ENCODE results near the gene RBM15.

RBM15 gene

DNA sequence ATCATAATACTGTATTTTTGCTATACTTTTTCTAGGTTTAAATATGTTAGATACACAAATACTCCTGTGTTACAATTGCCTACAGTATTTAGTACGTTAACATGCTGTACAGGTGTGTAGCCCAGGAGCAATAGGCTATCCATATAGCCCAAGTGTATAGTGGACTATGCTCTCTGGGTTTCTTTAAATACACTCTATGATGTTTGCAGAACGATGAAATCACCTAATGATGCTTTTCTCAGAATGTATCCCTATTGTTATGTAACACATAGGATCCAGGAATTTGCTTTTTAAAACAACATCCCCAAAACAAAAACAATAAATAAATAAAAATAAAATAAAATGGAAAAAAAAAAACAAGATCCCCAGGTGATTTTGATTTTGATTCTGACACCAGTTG is 18.1 kb upstream of the RBM15 start:
- no peak for DNase-seq (ENCODE audit: low read depth)

DNA sequence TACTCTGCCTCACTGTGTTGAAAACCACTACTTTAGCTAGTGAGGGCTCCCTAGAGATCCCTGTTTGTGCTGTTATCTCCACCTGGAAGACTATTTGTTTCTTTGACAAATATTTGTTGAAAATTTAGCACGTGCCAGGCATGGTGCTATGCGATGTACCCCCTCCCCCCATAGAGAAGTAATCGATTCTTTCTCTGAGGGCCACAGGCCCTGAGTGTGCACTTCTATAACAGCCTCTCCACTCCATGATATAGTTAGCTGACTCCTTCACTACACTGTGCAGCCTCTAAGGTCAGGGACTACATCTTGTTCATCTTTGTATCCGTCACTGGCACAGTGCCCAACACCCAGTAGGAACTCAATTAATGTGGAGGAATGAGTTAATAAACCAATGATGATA is 17.3 kb upstream of the RBM15 start:
- DNase-seq (ENCODE audit: low read depth) = no peak

DNA sequence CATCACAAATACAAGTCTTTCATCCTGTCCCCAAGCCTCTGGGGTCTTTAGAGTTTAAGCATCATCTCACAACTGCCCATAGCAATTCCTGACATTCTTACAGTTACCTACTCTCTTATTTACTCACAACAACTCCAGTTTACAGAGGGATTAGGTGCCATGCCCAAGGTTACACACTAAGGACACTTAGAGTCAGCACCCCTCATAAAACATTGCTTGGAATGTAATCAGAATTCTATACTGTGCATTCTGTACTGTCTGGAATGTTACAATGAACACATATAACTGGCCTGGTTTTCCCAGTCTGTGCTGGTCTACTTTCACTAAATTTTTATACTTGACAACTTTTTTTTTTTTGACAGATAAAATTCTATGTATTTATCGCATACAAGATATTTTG is 14.5 kb upstream of the RBM15 start:
- no peak for DNase-seq (ENCODE audit: low read depth)

DNA sequence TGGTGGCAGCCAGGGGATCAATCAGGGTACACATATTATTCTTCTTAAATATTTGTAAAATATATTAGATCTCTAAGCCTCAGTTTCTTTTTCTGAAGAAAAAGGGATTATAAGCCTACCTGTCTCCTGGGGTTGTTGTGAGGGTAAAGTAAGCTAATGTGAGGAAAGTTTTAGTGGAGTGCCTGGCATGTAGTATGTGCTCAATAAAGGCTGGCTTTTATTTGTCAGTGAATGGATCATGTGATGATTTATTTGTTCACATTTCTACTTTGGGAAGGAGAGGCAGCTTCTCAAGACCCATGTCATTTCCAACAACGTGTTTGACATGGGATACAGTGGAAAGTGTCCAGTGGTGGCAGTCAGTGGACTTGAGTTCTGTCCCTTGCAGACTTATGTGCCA is 12.4 kb upstream of the RBM15 start:
- DNase-seq (ENCODE audit: low read depth) = no peak

DNA sequence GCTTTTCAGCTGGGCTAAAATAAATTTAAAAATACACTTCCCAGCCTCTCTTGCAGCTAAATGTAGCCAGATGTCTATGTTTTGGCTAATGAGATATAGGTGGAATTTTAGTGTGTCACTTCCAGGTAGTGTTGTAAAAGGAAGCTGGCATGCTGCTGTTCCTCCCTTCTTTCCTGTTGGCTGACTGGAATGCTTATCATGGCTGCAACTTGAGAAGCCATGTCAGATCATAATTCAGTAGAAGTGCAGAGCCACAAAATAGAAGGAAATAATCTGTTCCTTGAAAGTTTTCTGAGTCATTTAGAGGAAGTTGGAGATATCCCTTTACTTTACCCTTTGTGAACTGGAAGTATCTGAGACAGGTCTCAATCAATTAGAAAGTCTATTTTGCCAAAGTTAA is 10.9 kb upstream of the RBM15 start:
- DNase-seq (ENCODE audit: low read depth) = no peak

DNA sequence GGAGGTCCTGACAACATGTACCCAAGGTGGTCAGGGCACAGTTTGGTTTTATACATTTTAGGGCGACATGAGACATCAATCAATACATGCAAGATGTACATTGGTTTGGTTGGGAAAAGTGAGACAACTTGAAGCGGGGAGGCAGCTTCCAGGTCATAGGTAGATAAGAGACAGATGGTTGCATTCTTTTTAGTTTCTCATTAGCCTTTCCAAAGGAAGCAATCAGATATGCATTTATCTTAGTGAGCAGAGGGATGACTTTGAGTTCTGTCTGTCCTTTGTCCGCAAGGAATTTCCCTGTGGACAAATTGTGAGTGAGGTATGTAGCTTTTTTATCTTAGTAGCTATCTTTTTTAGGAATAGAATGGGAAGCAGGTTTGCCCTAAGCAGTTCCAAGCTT is 10.5 kb upstream of the RBM15 start:
- DNase-seq (ENCODE audit: low read depth) = no peak

DNA sequence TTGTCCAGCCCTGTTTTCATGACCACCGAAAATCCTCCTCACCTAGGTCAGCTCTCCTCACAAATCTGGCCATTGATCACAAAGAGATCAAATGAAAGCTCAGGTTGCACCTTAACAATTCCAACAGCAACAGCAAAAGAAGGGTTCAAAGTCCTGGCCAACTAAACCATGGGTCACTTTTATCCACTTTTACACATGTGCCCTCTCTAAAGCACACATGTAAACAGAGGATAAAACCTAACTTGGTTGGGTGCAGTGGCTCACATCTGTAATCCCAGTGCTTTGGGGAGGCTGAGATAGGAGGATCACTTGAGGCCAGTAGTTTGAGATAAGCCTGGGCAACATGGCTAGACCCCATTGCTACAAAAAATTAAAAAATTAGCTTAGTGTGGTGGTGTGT is 3.9 kb upstream of the RBM15 start:
- DNase-seq (ENCODE audit: low read depth) = no peak

DNA sequence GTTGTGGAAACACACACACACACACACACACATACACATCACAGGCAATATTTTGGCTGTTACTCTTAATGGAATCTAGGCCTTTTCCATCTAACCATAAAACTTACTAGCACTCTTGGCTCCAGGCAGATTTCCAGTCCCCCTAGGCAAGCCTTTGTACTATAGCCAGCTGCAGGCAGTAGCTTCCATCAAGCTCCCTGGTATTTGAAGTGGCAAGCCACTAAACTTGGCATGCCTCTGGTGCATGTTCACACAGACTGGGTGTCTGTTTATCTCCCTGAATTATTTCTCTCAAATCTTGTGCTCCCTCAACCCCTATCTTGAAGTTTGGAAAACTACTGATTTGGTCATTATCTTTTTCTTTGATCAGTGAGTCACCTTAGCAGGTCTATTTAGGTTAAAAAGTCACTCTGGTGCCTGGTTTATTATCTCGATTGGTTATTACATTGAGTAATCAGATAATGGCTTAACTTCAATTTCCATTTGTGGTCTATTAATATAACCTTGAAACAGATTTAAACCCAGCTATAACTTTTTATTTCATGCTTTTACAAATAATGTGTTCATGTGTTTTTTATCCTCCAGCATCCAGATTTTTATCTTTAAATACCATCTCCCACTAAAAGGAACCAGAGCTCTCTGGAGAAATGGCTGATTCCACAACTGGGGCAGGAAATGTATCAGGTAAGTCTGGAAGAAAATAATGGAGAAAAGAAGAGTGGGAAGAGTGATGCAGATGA is 2.7 kb upstream of the RBM15 start:
- no peak for DNase-seq (ENCODE audit: low read depth)

DNA sequence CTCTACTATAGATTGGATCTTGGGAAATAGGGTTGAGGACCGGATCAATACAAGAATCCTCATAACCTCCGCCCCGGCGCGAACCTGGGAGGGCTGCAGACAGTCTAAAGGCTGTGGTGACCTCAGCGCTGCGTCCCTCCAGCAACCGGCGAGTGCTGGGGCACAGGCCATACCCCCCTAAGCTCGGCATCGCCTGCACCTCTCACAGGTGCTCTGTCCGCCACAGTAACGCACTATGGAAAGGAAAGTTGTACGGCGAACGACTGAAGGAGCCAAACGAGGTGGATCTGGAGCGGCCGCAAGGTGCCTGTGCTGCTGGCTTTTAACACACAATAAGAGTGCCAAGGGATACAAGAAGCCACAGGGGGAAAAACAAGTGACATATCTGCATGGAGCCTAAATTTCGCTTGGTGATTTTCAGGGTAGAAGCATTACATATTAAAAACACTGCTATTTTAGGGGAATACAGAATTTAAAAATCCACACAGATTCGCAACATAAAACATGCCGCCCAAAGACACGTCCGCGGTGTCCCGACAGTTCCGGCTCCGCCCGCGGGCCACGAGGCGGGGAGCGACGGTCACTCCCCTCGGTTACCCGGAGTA is 1.4 kb upstream of the RBM15 start:
- DNase-seq (ENCODE audit: low read depth) = no peak

DNA sequence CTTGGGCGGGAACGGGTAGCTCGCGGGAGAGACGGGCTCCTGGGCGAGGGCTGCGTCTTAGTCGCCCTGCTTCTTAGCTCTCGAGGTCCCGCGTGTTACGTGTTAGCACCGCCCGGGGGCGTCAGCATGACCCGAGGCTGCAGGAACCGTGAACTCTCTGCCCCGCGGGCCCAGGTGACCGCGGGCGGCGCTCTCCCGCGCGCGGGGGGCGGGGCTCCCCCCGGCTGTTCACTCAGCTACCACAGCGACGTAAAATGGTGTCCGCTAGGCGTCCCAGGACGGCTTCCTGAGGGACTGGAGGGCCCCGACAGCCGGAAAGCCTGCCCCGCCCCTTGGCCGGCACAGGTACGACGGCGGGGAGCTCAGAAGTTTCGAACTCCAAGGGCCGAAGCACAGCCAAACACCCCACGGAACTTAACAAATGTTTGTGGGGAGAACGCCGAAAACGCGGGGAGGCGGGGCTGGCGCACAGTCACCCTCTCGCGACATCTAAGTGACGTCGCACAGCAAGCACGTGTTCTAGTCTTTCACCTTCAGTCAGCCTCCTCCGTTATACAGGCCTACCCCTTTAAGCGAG is 780 bp upstream of the RBM15 start:
- DNase-seq (ENCODE audit: low read depth) = peak; percentile 92

DNA sequence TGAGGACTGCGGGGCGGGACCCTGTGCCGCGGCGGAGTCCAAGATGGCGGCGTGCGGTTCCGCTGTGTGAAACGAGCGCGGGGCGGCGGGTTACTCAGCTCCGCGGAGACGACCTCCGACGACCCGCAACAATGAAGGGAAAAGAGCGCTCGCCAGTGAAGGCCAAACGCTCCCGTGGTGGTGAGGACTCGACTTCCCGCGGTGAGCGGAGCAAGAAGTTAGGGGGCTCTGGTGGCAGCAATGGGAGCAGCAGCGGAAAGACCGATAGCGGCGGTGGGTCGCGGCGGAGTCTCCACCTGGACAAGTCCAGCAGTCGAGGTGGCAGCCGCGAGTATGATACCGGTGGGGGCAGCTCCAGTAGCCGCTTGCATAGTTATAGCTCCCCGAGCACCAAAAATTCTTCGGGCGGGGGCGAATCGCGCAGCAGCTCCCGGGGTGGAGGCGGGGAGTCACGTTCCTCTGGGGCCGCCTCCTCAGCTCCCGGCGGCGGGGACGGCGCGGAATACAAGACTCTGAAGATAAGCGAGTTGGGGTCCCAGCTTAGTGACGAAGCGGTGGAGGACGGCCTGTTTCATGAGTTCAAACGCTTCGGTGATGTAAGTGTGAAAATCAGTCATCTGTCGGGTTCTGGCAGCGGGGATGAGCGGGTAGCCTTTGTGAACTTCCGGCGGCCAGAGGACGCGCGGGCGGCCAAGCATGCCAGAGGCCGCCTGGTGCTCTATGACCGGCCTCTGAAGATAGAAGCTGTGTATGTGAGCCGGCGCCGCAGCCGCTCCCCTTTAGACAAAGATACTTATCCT is 430 bp downstream of the RBM15 start:
- DNase-seq (ENCODE audit: low read depth) = peak; percentile 43

DNA sequence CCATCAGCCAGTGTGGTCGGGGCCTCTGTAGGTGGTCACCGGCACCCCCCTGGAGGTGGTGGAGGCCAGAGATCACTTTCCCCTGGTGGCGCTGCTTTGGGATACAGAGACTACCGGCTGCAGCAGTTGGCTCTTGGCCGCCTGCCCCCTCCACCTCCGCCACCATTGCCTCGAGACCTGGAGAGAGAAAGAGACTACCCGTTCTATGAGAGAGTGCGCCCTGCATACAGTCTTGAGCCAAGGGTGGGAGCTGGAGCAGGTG is 961 bp downstream of the RBM15 start:
- DNase-seq (ENCODE audit: low read depth) = no peak

DNA sequence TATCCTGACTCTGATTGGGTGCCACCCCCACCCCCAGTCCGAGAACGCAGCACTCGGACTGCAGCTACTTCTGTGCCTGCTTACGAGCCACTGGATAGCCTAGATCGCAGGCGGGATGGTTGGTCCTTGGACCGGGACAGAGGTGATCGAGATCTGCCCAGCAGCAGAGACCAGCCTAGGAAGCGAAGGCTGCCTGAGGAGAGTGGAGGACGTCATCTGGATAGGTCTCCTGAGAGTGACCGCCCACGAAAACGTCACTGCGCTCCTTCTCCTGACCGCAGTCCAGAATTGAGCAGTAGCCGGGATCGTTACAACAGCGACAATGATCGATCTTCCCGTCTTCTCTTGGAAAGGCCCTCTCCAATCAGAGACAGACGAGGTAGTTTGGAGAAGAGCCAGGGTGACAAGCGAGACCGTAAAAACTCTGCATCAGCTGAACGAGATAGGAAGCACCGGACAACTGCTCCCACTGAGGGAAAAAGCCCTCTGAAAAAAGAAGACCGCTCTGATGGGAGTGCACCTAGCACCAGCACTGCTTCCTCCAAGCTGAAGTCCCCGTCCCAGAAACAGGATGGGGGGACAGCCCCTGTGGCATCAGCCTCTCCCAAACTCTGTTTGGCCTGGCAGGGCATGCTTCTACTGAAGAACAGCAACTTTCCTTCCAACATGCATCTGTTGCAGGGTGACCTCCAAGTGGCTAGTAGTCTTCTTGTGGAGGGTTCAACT is 2.1 kb downstream of the RBM15 start:
- no peak for DNase-seq (ENCODE audit: low read depth)

DNA sequence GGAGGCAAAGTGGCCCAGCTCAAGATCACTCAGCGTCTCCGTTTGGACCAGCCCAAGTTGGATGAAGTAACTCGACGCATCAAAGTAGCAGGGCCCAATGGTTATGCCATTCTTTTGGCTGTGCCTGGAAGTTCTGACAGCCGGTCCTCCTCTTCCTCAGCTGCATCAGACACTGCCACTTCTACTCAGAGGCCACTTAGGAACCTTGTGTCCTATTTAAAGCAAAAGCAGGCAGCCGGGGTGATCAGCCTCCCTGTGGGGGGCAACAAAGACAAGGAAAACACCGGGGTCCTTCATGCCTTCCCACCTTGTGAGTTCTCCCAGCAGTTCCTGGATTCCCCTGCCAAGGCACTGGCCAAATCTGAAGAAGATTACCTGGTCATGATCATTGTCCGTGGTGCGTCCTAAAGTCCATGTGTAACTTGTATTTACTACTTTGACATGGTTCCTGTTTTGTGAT is 2.7 kb downstream of the RBM15 start:
- DNase-seq (ENCODE audit: low read depth) = no peak

DNA sequence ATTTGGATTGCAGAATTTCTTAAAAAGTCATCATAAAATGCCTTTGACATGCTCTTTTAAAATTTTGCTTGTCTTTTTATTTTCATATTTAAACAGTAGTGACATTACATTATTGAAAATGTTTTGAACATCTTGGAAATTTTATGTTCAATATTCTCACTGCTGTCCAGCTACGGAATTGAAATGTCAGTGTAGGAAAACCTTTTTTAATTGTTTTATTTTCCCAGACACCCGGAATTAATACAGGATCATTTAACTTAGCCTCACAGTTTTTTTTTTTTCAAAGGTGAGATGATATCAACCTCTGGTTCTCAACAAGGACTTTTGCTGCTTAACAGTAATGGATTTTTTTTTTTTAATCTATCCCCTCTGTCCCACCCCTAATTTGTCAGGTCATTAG is 4.1 kb downstream of the RBM15 start:
- no peak for DNase-seq (ENCODE audit: low read depth)

DNA sequence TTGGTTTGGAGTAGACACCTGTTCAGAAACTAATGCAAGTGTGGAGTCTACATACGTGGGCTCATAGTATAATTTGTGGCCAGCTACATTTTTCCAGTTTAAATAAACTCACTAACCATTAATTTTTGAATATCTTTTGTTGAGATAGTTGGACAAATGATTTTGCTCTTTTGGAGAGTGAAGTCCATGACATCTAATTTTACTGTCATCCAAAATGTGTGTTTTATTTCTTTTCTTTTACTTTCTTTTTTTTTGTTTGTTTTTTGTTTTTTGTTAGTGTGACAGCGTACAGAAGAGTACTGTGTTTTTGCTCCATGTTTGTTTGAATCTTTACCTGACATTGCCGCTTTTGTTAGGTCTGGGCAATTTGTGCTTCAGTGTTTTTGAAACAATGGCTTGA is 5.0 kb downstream of the RBM15 start:
- DNase-seq (ENCODE audit: low read depth) = no peak

DNA sequence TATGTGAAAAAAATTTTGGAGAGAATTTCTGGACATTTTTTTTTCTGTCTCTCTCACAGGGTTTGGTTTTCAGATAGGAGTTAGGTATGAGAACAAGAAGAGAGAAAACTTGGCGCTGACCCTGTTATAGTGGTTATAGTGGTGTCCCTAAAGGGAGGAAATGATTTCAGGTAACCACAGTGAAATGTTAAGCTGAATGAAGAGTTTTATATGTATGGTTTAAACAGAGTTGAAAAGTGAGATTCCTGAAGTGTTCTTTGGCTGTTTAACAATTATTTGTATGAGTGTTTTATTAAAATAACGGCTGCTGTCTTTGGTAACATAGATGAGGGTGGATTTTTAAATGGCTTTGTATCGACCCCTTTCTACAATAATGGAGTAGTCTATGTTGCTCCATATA is 6.3 kb downstream of the RBM15 start:
- no peak for DNase-seq (ENCODE audit: low read depth)

DNA sequence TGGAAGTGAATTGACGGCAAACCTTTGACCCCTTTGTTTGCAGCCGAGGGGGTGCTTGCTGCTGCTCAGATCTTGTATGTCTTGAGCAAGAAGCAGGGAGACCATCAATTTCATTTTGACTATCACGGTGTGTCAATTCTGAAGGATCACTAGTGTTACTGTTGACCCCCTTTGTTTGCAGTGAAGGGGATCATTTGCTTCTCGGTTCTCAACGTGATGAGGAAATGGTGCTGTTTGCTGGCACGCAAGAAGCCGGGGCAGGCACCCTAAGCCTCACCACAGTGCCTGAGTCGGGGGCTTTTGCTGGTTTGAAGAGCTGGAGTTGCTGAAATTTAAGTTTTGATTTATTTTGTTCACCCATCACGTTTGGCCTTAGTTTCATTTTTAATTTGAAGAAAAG is 7.5 kb downstream of the RBM15 start:
- no peak for DNase-seq (ENCODE audit: low read depth)

DNA sequence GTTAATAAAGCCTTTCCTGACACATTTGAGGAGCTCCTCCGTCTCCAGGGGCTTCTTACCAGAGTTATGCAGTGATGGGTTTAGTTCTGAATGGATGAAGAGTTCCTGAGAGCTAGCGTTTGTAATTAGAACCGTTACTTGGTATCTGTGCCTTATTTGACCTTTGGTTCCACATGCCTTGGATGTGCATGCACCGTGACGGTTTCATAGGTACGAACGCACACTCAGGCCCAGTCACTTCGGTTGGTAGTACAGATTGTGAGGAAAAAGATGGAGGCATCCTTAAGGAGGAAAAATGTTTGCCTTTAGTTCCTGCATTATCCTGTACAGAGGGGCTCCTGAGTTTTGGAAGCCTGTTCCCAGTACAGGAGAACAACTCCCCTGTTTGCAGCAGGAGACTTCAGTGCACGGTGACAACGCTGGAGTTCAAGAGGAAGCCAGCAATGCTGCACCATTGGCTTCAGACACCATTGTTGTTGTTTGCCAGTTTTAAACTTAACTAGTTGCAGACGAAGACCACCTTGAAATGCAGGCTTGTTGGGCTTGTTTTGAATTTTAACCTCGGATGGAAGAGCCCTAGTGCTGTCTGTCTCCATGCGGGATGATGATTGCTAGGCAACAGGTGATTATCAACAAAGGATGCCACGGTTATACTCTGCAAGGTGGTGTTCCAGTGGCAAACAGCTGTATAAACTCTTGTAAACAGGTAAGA is 8.2 kb downstream of the RBM15 start:
- no peak for DNase-seq (ENCODE audit: low read depth)

DNA sequence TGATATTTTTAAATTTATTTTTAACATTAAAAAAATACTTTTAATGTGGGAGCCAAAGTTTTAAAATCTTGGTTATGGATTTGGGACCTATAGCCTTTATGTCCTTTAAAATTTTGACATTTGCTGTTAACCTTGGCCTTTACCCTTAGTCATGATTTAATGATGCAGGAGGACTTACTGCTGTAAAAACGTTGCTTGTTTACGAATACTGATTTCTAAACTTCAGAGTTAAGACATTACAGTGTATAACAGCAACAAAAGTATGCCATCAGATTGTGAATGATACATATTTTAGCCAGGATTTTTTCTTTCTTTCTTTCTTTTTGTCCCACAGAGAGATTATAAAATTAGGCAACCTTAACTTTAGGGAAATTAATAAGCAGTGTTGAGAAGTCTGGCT is 8.9 kb downstream of the RBM15 start:
- no peak for DNase-seq (ENCODE audit: low read depth)

DNA sequence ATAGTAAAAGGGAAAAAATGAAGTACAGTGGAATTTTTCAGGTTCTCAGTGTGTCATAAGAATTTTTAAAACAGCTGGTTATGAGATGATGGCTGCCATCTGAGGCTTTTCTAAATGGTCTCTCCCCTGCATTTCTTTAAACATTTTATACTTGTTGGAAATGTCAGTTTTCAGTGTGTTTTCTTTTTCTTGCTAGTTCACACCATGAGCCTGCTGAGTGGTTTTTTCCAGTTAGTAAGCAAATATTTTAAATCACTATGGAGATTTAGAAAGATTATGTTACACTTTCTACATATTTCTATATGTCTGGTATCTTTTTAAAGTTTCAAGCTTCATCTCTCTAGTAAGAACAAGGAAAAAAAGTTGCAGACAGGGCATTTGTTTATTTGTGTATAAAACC is 9.6 kb downstream of the RBM15 start:
- DNase-seq (ENCODE audit: low read depth) = no peak

DNA sequence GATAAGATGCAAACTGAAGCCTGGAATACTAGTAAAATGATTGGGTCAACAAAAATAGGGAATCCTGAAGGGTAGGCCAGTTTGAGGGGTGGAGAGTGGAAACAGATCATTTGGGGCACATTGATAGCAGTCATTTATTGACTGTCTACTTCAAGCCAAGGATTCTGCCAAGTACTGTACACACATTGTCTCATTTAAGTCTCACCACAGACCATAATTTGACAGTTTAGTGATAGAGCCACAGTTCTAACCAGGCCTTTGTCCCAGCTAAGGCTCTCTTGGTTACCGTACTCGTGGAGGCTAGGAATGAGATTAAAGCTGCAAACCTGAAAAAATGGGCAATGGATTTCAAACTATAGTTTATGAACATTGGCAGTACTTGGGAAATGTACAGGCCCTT is 11.2 kb downstream of the RBM15 start:
- DNase-seq (ENCODE audit: low read depth) = no peak
